ENCODE data around the gene UBE2I.
"Not testable (repeated sequence)": the region's sequence is repeated elsewhere in the genome, so short reads cannot be mapped to it uniquely, and the experiment has no call there.

UBE2I gene

DNA sequence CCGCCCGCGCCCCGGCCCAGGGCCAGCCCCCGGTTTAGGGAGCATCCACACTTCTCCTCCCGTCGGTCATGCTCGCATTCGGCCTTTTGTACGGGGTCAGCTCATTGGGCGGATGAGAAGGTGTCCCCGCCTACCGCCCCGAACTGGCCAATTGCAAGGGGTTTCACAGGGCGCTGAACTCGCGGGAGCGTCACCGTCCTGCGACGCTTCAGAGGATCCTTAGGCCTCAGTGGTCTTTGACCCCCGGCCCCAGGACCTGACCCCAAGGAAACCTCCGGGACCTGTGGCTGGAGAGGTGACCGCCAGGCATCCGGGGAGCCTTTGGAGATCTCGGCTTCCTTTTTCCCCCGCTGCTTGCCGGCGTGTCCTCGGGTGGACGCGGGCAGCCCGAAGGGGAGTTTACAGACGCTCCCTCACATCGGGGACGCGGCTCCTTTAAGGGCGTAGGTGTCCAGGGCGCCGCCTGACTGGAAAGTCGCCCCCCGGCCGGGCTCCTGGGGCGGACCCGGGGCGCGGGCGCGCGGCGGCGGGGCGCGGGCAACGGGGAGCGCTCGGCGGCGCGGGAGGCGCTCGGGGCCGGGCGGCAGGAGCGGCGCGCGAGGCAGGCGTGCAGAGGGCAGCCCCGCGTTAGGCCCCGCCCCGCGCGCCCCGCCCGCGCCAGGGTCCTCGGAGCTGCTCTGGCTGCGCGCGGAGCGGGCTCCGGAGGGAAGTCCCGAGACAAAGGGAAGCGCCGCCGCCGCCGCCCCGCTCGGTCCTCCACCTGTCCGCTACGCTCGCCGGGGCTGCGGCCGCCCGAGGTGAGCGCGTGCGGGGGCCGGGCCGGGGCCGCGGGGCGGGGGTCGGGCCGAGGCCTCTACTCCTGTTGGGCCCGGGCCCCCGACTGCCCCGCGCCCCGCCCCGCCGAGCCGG is at the start of gene UBE2I:
Gene UBE2I, plus strand, starts transcription at position 660 of the 909 bp plus-strand sequence. CDS start 4,395 bp downstream, outside the sequence.
- peak; percentile 98 for DNase-seq (ENCODE audit: low spot score)

DNA sequence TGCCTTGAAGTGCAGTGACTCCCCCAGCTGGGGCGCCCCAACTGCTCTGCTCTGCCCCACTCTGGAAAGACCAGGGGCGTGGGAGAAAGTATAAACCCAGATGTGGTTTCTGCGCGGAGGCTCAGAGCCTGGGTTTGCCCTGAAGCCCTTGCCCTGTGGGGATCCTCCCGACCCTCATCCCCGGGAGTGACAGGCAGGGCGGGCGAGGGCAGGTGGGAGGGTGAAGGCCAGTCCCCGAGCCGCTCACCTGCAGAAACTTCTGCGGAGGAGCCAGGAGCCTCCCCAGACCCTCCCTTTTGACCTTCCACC is 49.7 kb upstream of the UBE2I start:
- DNase-seq (ENCODE audit: low spot score) = no peak

DNA sequence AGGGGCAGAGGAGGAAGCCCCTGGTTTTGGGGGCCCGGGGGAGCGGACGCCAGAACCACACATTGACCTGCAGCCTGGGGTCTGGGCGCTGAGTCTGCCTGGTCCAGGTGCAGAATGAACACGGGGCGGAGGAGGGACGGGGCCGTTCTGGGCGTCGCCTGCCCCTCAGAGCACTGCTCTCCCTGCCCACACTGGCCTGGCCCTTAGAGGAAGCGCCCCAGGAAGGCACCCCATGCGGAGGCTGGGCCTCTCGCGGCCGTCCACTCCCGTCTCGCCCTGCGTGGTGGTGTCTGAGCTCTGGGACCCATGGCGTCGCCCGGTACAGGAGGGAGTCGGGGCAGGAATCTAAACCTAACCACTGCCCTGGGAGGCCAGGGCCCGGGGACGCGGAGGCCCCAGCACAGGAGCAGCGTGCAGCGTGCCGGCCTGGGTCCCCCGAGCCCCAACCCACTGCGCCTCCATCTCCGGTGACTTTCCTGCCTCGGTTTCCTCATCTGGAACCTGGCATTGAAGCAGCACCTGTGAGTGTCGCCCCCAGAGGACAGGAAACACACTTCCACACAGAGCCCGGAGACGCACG is 49.2 kb upstream of the UBE2I start:
- DNase-seq (ENCODE audit: low spot score) = no peak

DNA sequence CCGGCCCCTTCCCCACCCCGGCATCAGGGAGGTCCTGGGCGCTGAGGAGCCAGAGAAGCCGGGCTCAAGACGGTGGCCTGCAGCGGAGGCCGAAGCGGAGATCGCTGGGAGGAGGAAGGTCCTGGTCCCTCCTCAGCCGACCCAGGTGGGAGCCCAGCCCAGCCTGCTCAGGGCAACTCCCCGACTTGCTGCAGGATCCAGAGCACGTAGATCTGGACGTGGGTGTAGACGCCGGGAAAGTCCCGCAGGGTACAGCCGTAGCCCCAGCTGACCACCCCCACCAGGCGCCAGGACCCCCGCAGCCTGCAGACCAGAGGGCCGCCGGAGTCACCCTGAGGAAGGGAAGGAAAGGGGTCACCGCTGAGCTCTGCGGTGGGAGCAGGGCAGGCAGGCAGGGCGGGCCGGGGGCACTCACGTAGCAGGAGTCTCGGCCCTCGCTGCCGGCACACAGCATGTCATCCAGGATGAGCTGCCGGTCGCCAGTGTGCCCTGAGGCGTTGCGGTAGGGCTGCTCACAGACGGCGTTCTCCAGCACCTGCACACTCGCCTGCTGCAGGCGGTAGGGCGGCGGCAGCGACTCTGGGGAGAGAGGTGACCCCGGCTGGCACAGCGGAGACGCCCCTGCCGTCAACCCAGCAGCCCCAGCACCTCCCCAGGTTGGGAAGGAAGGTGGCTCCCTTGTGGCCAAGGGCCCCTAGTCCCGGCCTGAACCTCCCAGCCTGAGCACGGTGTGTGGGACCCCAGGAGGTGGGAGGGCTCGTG is 48.1 kb upstream of the UBE2I start:
- DNase-seq (ENCODE audit: low spot score) = no peak

DNA sequence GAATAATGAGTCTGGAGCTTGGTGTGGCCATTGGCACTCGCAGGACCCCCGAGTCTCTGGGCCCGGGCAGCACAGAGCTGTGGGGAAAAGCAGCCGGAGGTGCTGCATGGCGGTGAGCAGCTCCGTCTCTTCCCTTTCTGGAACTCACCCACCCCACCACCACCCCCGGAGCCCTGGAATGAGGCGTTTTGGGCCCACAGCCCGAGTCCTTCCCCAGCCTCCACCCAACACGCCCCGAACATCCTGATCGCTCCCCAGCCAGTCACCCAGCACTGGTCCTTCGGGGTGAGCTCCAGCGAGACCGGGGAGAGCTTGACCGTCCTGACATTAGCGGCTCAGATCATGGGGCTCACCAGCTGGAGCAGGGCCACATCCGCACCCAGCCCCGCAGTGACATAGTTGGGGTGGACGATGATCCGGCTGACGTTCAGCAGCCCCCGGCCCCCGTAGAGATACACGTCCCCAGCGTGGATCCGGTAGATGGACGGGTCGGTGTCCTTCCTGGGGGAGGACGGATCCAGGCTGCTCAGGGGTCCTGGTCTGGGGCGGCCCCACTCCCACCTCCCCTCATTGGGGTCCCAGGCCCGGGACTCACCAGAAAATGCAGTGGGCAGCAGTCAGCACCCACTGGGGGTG is 47.1 kb upstream of the UBE2I start:
- DNase-seq (ENCODE audit: low spot score) = no peak

DNA sequence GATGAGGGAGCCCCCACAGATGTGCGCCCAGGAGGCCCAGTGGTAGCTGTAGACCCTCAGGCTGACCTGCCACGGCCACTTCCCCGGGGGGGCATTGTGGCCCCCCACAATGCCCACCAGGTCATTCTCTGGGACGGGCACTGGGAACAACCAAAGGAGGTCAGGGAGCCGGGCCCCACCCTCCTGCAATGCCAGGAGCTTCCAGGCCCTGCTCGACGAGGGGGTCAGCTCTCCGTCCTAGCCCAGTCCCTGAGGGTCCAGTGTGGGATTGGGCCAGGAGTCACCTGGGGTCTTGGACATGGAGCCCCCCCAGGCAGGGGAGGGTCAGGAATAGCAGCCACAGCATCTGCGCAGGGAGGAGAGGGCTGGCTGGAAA is 46.6 kb upstream of the UBE2I start:
- no peak for DNase-seq (ENCODE audit: low spot score)

DNA sequence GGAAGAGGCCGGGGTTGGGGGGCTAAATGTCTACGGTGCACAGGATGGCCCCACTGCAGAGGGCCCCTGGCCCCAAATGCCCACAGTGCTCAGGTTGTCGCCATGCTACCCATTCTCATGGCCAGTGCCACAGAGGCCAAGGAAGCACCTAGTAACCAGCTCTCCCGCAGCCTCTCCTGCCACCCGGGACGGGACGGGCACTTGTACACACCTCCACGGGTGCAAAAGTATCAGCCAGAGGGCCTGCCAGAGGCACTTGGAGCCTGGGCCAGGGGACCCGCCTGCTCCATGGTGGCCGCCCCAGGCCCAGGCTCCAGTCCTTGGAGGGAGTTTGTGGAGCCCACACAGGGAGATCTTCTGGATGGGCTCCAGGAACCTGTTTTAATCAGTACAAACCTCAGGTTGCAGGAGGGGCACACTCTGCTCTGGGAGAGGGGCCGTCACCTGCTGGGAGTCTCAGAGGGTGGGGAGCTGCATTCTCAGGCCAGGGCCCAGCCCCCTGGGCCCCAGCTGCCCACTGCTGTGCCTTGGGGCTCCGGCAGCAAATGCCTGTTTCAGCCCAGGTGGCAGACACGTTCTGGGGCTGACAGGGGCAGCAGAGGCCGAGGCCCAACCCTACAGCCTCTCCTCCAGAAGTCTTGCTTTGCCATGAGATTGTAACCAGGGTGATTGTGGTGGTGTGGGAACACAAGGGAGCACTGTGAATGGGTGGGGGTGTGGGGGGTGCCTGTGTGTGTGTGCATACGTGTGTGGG is 45.7 kb upstream of the UBE2I start:
- DNase-seq (ENCODE audit: low spot score) = no peak

DNA sequence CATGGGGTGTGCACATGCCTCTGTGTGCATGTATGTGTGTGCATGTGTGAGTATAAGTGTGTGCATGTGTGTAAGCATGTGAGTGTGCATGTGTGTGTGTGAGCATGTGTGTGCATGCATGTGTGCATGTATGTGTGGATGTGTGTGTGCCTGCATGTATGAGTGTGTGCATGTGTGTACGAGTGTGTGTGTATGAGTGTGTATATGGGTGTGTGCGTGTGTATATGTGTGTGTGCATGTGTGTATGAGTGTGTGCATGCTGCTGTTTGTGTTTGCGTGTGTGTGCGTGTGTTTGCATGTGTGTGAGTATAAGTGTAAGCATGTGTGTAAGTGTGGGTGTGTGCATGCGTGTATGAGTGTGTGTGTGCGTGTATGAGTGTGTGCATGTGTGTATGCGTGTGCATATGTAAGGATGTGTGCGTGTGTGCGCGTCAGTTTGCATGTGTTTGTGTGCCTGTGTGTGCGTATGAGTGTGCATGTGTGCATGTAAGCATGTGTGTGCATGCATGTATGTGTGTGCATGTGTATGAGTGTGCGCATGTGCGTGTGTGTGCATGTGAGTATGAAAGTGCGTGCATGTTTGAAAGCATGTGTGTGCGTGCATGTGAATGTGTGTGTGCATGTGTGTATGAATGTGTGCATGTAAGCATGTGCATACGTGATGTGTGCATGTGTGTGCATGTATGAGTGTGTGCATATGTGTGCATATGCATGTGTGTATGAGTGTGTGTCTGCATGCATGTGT is 44.9 kb upstream of the UBE2I start:
- DNase-seq (ENCODE audit: low spot score) = no peak

DNA sequence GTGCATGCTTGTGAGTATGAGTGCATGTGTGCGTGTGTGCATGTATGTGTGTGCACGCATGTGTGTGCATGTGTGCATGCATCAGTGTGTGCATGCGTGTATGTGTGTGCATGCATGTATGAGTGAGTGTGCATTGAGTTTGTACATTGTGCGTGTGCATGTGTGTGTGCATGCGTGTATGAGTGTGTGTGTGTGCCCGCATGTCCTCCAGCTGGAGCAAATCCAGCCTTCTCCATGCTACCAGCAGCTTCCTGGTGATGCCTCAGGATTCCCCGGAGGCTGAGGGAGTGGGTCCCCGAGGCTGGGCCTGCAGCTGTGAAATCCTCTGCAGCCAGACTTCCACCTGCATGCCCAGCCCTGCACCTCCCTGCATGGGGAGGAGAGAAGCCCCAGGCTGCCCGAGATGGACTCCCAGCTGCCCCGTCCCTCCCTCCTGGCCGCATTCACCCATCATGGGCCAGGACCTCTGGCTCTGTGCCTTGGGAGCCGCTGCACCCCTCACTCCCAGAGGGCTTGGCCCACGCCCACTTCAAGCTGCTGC is 44.3 kb upstream of the UBE2I start:
- no peak for DNase-seq (ENCODE audit: low spot score)

DNA sequence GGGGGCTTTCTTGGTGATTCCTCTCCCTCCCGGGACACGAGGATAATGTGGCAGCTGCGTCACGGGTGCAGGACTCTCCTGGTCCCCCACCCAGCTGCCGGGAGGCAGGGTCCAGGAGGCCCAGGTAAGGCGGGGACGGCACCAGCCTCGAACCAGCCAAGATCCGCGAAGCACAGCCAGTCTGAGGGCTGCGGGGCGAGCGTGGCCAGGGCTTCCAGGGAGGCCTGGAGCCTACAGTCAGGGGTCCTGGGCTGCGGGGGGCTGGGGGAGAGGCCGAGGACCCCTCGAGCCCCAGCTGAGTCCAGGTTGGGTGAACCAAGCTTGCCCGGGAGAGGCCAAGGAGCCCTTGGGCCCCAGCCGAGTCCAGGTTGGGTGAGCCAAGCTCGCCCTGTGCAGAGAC is 43.6 kb upstream of the UBE2I start:
- no peak for DNase-seq (ENCODE audit: low spot score)

DNA sequence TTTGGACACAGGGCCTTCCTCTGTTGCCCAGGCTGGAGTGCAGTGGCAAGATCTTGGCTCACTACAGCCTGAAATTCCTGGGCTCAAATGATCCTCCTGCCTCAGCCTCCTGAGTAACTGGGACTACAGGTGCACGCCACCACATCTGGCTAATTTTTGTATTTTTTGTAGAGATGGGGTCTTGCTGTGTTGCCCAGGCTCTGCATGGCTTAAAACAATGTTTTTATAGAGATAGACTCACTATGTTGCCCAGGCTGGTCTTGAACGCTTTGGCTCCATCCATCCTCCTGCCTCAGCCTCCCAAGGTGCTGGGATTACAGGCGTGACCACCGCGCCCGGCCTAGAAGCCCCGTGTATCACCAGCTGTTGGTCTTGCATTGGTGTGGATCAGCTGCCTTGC is 40.0 kb upstream of the UBE2I start:
- DNase-seq (ENCODE audit: low spot score) = not testable (repeated sequence)

DNA sequence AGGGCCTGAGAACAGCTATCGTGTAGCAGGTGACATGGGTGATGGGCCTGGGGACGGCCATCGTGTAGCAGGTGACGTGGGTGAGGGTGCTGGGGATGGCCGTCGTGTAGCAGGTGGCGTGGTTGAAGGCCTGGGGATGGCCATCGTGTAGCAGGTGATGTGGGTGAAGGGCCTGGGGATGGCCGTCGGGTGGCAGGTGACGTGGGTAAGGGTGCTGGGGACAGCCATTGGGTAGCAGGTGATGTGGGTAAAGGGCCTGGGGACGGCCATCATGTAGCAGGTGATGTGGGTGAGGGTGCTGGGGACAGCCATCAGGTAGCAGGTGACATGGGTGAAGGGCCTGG is 38.1 kb upstream of the UBE2I start:
- DNase-seq (ENCODE audit: low spot score) = no peak

DNA sequence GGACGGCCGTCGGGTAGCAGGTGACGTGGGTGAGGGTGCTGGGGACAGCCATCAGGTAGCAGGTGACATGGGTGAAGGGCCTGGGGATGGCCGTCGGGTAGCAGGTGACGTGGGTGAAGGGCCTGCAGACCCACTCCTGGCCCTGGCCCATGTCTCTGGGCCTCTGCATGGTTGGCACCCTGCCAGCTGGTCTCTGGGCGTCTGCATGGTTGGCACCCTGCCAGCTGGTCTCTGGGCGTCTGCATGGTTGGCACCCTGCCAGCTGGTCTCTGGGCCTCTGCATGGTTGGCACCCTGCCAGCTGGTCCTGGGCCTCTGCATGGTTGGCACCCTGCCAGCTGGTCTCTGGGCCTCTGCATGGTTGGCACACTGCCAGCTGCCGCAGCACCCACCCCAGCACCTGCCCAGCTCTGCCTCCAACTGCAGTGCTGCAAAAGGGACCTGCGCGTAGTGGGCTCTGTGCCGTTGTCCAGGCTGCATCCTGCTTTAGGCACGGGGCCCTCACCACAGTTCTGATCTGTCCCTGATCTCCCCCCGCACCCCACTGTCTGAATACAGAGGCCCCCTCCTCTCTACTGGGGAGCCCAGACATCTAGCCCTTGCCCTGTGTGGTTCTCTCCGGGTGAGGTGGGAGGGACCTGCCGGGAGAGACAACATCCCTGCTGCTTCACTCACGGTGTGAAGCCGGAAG is 37.6 kb upstream of the UBE2I start:
- DNase-seq (ENCODE audit: low spot score) = not testable (repeated sequence)

DNA sequence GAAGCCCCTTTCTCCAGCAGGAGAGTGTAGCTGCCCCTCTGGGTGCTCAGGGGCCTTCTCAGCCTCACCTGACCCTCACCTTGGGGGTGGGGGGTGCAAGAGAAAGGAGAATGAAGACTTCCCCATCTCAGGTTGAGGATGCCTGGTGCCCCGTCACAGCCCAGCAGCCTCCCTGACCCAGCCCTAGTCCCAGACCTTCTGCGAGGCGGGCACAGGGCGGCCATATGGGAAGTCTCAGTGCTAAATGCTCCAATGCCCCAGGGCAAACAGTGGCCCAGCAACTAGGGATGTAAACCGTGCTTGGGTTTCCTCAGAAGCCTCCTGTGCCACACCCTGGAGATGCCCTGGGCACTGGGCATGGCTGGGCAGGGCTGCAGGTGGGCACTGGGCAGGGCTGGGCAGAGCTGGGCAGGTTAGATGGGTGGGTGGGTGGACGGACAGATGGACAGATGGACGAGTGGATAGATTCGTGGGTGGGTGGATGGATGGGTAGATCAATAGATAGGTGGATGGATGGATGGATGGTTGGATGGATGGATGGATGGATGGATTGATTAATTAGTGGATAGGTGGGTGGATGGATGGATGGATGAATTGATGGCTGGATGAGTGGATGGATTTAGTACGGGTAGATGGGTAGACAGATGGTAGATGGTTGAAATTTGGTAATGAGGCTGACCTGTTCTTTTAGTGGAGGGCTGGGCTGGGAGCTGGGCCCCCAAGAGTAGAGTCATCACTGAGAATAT is 36.8 kb upstream of the UBE2I start:
- DNase-seq (ENCODE audit: low spot score) = no peak

DNA sequence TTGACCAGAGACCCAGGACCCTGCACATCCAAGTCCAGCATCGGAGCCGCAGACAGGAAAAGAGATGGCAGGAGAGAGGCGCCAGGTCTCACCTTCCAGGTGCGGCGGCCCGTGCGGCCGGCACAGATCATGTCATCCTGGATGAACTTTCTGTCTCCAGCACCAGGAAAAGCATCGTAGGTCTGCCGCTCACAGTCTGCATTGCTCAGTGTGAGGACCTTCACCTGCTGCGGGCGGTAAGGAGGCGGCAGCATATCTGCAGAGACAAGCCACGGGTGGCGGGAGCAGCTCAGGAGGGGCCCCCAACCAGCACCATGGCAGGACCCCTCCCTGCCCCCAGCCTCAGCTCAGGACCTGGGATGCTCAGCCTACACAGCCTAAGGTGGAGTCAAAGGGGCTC is 35.6 kb upstream of the UBE2I start:
- no peak for DNase-seq (ENCODE audit: low spot score)

DNA sequence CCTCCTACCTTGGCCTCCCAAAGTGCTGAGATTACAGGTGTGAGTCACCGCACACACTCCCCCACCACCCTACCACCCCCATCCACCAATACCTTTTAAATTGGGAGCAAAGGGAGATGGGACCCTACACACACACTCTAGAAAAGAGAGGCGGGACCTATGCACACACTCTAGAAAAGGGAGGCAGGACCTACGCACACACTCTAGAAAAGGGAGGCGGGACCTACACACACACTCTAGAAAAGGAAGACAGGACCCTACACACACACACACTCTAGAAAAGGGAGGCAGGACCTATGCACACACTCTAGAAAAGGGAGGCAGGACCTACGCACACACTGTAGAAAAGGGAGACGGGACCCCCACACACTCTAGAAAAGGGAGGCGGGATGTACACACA is 34.7 kb upstream of the UBE2I start:
- DNase-seq (ENCODE audit: low spot score) = no peak

DNA sequence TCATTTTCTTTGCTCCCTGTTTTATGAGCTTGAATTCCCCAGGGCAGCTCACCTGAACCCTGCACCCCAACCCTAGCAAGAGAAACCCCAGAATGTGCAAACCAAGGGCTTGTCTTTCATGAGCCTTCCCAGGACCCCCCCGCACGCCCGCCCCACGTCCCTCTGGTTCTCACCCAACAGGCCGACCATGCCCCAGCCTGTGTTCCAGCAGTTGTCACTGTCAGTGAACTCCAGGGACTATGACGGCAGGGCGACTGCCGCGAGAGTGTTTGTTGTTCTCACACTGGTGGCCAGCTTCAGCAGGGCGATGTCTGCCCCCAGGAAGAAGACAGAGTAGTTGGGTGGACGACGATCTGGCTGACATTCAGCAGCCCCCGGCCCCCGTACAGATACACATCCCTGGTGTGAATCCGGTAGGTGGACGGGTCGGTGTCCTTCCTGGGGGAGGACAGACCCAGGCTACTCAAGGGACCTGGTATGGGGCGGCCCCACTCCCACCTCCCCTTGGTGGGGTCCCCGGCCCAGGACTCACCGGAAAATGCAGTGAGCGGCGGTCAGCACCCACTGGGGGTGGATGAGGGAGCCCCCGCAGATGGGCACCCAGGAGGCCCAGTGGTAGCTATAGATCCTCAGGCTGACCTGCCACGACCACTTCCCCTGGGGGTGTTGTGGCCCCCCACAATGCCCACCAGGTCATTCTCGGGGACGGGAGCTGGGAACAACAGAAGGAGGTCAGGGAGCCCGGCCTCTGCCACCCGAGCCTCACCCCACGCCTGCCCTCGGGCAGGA is 33.5 kb upstream of the UBE2I start:
- DNase-seq (ENCODE audit: low spot score) = no peak

DNA sequence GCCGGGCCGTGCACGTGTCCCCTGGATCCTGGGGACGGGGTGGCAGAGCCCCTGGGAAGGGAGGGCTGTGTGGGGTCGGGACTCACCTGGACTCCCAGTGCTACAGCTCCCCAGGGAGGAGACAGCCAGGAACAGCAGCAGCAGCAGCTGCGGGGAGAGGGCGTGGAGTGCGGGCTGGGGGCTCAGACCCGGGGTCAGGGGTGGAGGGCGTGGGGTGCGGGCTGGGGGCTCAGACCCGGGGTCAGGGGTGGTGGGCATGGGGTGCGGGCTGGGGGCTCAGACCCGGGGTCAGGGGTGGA is 32.9 kb upstream of the UBE2I start:
- no peak for DNase-seq (ENCODE audit: low spot score)

DNA sequence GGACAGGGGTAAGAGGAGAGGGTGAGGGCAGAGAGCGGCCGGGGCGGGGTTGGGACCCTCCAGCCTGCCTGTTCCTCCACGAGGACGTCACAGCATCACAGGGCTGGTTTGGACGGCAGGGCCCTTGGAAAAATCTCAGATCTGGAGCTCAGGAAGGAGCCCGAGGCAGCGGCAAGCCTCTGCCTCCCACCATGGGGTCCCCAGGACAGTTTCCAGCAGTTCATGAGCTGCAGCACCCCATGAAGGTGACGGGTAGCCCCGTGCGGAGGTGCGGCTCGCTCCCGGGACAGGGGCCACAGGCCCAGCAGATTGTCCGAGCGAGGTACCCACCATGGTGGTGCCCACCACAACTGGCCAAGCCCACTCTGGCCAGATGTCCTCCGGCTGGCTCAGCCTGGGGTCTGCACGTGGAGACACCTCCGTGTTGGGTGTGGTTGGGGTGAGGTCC is 32.3 kb upstream of the UBE2I start:
- no peak for DNase-seq (ENCODE audit: low spot score)
